Measurements from ENCODE around the gene CFTR. TPM values are rescaled to one million over a fixed set of nuclear protein-coding genes. Genes with fewer than 3 reads are reported as not detected.

CFTR gene
- total RNA-seq, 1 donor from 2014 or later, result 10.3 TPM

DNA sequence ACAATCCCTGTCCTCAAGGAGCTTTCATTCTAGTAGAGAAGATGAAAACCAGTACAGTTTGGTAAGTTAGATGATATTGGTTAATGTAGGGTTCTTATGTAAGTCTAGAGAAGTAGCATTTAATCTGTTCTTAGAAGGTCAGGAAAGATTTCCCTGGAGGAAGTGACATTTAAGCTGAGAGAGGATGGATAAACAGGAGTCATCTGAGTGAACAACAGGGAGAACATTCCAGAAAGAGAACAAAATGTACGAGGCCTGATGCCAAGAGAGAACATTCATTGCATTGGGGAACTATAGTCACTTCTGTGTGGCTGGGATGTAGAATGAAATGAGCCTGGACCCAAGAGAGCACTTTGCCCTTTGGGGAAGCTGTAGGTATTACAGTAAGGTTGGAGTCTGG lies 88.0 kb downstream of the CFTR start:
- no peak for DNase-seq (ENCODE audit: low read depth)
- Histone ChIP-seq H3K4me3 (ENCODE audit: low read depth, low read length) (no peak overlapping the region), H3K27me3 (ENCODE audit: control insufficient read depth, insufficient read depth, low read length) (no peaks in the 10 kb centered on the region), H3K36me3 (ENCODE audit: control insufficient read depth, insufficient read depth, low read length) (no peaks in the 10 kb centered on the region)
- TF ChIP-seq, protein P1, sequence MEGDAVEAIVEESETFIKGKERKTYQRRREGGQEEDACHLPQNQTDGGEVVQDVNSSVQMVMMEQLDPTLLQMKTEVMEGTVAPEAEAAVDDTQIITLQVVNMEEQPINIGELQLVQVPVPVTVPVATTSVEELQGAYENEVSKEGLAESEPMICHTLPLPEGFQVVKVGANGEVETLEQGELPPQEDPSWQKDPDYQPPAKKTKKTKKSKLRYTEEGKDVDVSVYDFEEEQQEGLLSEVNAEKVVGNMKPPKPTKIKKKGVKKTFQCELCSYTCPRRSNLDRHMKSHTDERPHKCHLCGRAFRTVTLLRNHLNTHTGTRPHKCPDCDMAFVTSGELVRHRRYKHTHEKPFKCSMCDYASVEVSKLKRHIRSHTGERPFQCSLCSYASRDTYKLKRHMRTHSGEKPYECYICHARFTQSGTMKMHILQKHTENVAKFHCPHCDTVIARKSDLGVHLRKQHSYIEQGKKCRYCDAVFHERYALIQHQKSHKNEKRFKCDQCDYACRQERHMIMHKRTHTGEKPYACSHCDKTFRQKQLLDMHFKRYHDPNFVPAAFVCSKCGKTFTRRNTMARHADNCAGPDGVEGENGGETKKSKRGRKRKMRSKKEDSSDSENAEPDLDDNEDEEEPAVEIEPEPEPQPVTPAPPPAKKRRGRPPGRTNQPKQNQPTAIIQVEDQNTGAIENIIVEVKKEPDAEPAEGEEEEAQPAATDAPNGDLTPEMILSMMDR (IDR thresholded peaks at IDR 0.05; ENCODE audit: insufficient read depth, low read length, poor library complexity, severe bottlenecking), result no peak

DNA sequence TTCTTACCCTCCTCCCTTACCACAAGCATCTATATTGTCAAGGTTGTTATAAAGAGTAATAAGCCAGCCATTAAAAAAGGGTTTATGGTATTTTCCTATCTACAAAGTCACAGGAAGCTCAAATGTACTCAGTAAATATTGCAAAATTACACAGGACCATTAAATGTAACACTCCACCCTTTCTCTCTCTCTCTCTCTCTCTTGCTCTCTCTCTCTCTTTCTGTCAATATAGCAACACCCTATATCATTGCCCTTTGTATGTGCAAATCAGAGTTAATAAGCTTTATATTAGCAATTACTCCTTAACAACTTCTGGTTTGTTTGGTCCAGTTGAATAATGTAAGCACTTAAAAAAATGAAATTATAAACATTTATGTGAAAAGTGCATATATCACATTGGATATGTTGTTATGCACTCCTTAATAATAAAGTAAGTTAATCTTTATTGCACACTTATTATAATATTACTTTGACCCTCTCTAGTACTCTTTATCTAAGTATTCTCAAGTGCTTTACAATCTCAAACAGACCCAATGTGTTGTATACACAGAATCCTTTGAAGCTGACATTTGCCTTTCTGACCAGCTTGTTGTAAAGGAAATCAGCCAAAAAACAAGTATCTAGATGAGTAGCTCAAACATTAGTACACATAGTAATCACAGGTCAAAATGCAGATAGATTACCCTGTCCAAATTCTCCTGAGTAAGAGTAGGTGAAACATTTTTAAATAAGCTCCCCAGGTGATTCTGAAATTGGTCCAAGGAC lies 93.2 kb downstream of the CFTR start:
- H3K27me3 ChIP-seq (ENCODE audit: control insufficient read depth, insufficient read depth, low read length), result no peaks in the 10 kb centered on the region
- H3K4me3 ChIP-seq (ENCODE audit: low read depth, low read length), result no peak overlapping the region
- DNase-seq (ENCODE audit: low read depth), result no peak
- no peaks in the 10 kb centered on the region for H3K36me3 ChIP-seq (ENCODE audit: control insufficient read depth, insufficient read depth, low read length)
- TF ChIP-seq, protein P1 (IDR thresholded peaks at IDR 0.05; ENCODE audit: insufficient read depth, low read length, poor library complexity, severe bottlenecking), result no peak

DNA sequence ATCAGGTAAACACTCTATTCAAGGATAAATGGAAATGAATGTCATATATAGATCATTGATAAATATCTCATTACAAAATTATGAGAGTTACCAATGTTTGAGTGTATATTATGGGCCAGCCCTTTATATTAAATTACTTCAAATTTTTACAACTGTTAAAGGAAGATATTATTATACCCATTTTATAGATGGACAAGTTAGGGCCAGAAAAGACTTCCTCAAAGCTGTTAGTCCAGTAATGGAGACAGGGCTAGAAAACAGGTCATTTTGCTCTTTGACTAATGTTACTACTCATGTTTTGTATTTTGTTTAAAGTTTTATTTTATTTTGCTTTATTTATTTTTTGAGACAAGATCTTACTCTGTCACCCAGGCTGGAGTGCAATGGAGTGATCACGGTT lies 101.6 kb downstream of the CFTR start:
- Histone ChIP-seq H3K36me3 (ENCODE audit: control insufficient read depth, insufficient read depth, low read length) (no peaks in the 10 kb centered on the region), H3K27me3 (ENCODE audit: control insufficient read depth, insufficient read depth, low read length) (no peaks in the 10 kb centered on the region), H3K4me3 (ENCODE audit: low read depth, low read length) (no peak overlapping the region)
- TF ChIP-seq, protein P1 (IDR thresholded peaks at IDR 0.05; ENCODE audit: insufficient read depth, low read length, poor library complexity, severe bottlenecking), result no peak
- no peak for DNase-seq (ENCODE audit: low read depth)

DNA sequence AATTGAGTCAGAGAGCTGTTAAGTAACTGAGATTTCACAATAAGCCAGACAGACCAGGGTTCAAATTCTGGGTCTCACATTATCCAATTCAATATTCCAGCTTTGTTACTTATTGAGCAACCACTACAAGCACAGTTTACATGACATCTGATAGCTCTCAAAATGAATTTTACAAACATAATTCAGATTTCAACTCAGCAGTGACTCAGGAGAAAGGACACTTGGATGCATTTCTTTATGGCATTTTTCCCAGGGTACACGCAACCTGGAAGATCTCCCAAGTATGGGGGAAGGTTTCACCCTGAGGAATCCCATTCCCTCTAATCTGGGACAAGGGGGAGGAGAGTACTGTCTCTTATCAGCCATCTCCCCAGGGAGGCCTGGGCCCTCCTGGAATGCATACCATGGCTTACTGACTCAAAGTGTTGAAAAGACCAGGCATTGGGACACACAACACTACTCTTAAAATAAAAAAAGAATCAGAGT lies 102.4 kb downstream of the CFTR start:
- H3K36me3 ChIP-seq (ENCODE audit: control insufficient read depth, insufficient read depth, low read length), result no peaks in the 10 kb centered on the region
- H3K27me3 ChIP-seq (ENCODE audit: control insufficient read depth, insufficient read depth, low read length), result no peaks in the 10 kb centered on the region
- DNase-seq (ENCODE audit: low read depth), result no peak
- TF ChIP-seq, protein P1 (IDR thresholded peaks at IDR 0.05; ENCODE audit: insufficient read depth, low read length, poor library complexity, severe bottlenecking), result no peak
- no peak overlapping the region for H3K4me3 ChIP-seq (ENCODE audit: low read depth, low read length)

DNA sequence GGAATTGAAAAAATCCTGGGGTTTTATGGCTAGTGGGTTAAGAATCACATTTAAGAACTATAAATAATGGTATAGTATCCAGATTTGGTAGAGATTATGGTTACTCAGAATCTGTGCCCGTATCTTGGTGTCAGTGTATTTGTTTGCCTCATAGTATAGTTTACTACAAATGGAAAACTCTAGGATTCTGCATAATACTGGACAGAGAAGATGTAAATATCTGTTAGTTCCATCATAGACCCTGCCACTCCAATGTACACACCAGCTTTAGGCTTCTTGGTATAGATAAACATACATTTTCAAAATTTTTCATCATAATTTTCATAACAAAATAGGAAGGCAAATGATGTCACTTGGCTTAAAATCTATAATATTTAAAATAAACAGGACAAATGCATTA lies 108.1 kb downstream of the CFTR start:
- TF ChIP-seq, protein P1 (IDR thresholded peaks at IDR 0.05; ENCODE audit: insufficient read depth, low read length, poor library complexity, severe bottlenecking), result no peak
- no peaks in the 10 kb centered on the region for H3K36me3 ChIP-seq (ENCODE audit: control insufficient read depth, insufficient read depth, low read length)

DNA sequence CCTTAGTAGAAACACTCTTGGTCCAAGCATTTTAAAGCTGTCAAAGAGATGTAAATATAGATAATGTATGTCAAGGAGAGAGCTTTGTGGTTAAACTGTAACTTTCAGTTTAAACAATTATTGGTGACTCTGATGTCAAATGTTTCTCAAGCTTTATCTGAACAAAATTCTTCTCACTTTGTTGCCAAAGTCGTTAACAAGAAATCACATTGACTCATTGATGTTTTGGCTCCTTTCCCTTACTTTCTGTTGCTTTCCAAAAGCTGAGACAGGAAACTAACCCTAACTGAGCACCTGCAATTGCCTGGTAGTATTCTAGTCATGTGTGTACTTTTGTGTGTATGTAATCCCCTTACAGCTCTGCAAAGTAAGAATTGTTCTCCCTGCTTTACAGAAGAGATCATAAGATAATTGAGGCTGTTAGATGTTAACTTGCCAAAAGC lies 108.5 kb downstream of the CFTR start:
- no peaks in the 10 kb centered on the region for H3K27me3 ChIP-seq (ENCODE audit: control insufficient read depth, insufficient read depth, low read length)
- H3K36me3 ChIP-seq (ENCODE audit: control insufficient read depth, insufficient read depth, low read length), result no peaks in the 10 kb centered on the region
- DNase-seq (ENCODE audit: low read depth), result peak; percentile 18
- H3K4me3 ChIP-seq (ENCODE audit: low read depth, low read length), result no peak overlapping the region
- TF ChIP-seq, protein P1 (IDR thresholded peaks at IDR 0.05; ENCODE audit: insufficient read depth, low read length, poor library complexity, severe bottlenecking), result no peak

More for the DNA sequence above, 108.1 kb downstream of the CFTR start:
- H3K4me3 ChIP-seq (ENCODE audit: low read depth, low read length), result no peak overlapping the region
- H3K27me3 ChIP-seq (ENCODE audit: control insufficient read depth, insufficient read depth, low read length), result no peaks in the 10 kb centered on the region
- no peak for DNase-seq (ENCODE audit: low read depth)
